ENCODE measurements around the gene PHLDA3.

The PHLDA3 gene

GRCh38 chr1:201427963-201428362 lies 41.0 kb downstream of the PHLDA3 start:
- Histone ChIP-seq H3K4me3 (ENCODE audit: low read length) (no peak overlapping the region), H3K4me1 (ENCODE audit: control insufficient read depth, insufficient read depth, low read length) (no peaks in the 10 kb centered on the region), H3K9ac (ENCODE audit: low read length) (no peak overlapping the region), H3K36me3 (ENCODE audit: control insufficient read depth, insufficient read depth, low read length) (no peaks in the 10 kb centered on the region), H3K27me3 (ENCODE audit: control insufficient read depth, insufficient read depth, low read length) (no peaks in the 10 kb centered on the region), H3K9me3 (ENCODE audit: control insufficient read depth, low read length) (no peaks in the 10 kb centered on the region)

GRCh38 chr1:201426479-201427310 lies 42.3 kb downstream of the PHLDA3 start:
- H3K9me3 ChIP-seq (ENCODE audit: control insufficient read depth, low read length): no peaks in the 10 kb centered on the region
- H3K27me3 ChIP-seq (ENCODE audit: control insufficient read depth, insufficient read depth, low read length): no peaks in the 10 kb centered on the region
- no peak overlapping the region for H3K4me3 ChIP-seq (ENCODE audit: low read length)
- no peaks in the 10 kb centered on the region for H3K4me1 ChIP-seq (ENCODE audit: control insufficient read depth, insufficient read depth, low read length)
- no peak overlapping the region for H3K9ac ChIP-seq (ENCODE audit: low read length)
- no peaks in the 10 kb centered on the region for H3K36me3 ChIP-seq (ENCODE audit: control insufficient read depth, insufficient read depth, low read length)

GRCh38 chr1:201424146-201424545 lies 44.8 kb downstream of the PHLDA3 start:
- Histone ChIP-seq H3K9me3 (ENCODE audit: control insufficient read depth, low read length) (no peaks in the 10 kb centered on the region), H3K9ac (ENCODE audit: low read length) (no peak overlapping the region), H3K36me3 (ENCODE audit: control insufficient read depth, insufficient read depth, low read length) (no peaks in the 10 kb centered on the region), H3K4me1 (ENCODE audit: control insufficient read depth, insufficient read depth, low read length) (no peaks in the 10 kb centered on the region), H3K4me3 (ENCODE audit: low read length) (no peak overlapping the region), H3K27me3 (ENCODE audit: control insufficient read depth, insufficient read depth, low read length) (no peaks in the 10 kb centered on the region)

- Histone ChIP-seq H3K4me3 (ENCODE audit: low read length) (no peak overlapping the region), H3K4me1 (ENCODE audit: control insufficient read depth, insufficient read depth, low read length) (no peaks in the 10 kb centered on the region), H3K9me3 (ENCODE audit: control insufficient read depth, low read length) (no peaks in the 10 kb centered on the region), H3K36me3 (ENCODE audit: control insufficient read depth, insufficient read depth, low read length) (no peaks in the 10 kb centered on the region), H3K9ac (ENCODE audit: low read length) (no peak overlapping the region), H3K27me3 (ENCODE audit: control insufficient read depth, insufficient read depth, low read length) (no peaks in the 10 kb centered on the region)
Observed at GRCh38 chr1:201423655-201424054, 45.3 kb downstream of the PHLDA3 start.

GRCh38 chr1:201422436-201423030 lies 46.5 kb downstream of the PHLDA3 start:
- H3K27me3 ChIP-seq (ENCODE audit: control insufficient read depth, insufficient read depth, low read length): no peaks in the 10 kb centered on the region
- no peak overlapping the region for H3K4me3 ChIP-seq (ENCODE audit: low read length)
- no peak overlapping the region for H3K9ac ChIP-seq (ENCODE audit: low read length)
- no peaks in the 10 kb centered on the region for H3K9me3 ChIP-seq (ENCODE audit: control insufficient read depth, low read length)
- H3K4me1 ChIP-seq (ENCODE audit: control insufficient read depth, insufficient read depth, low read length): no peaks in the 10 kb centered on the region
- H3K36me3 ChIP-seq (ENCODE audit: control insufficient read depth, insufficient read depth, low read length): no peaks in the 10 kb centered on the region

- Histone ChIP-seq H3K36me3 (ENCODE audit: control insufficient read depth, insufficient read depth, low read length) (no peaks in the 10 kb centered on the region), H3K4me1 (ENCODE audit: control insufficient read depth, insufficient read depth, low read length) (no peaks in the 10 kb centered on the region), H3K9ac (ENCODE audit: low read length) (no peak overlapping the region), H3K27me3 (ENCODE audit: control insufficient read depth, insufficient read depth, low read length) (no peaks in the 10 kb centered on the region), H3K9me3 (ENCODE audit: control insufficient read depth, low read length) (no peaks in the 10 kb centered on the region), H3K4me3 (ENCODE audit: low read length) (no peak overlapping the region)
Observed at GRCh38 chr1:201422026-201422425, 47.0 kb downstream of the PHLDA3 start.

GRCh38 chr1:201421041-201421440 lies 47.9 kb downstream of the PHLDA3 start:
- no peaks in the 10 kb centered on the region for H3K9me3 ChIP-seq (ENCODE audit: control insufficient read depth, low read length)
- H3K4me1 ChIP-seq (ENCODE audit: control insufficient read depth, insufficient read depth, low read length): no peaks in the 10 kb centered on the region
- H3K9ac ChIP-seq (ENCODE audit: low read length): no peak overlapping the region
- H3K36me3 ChIP-seq (ENCODE audit: control insufficient read depth, insufficient read depth, low read length): no peaks in the 10 kb centered on the region
- H3K4me3 ChIP-seq (ENCODE audit: low read length): no peak overlapping the region
- H3K27me3 ChIP-seq (ENCODE audit: control insufficient read depth, insufficient read depth, low read length): no peaks in the 10 kb centered on the region

- H3K9me3 ChIP-seq (ENCODE audit: control insufficient read depth, low read length): no peaks in the 10 kb centered on the region
- no peak overlapping the region for H3K9ac ChIP-seq (ENCODE audit: low read length)
- no peak overlapping the region for H3K4me3 ChIP-seq (ENCODE audit: low read length)
- H3K36me3 ChIP-seq (ENCODE audit: control insufficient read depth, insufficient read depth, low read length): no peaks in the 10 kb centered on the region
- H3K4me1 ChIP-seq (ENCODE audit: control insufficient read depth, insufficient read depth, low read length): no peaks in the 10 kb centered on the region
- no peaks in the 10 kb centered on the region for H3K27me3 ChIP-seq (ENCODE audit: control insufficient read depth, insufficient read depth, low read length)
Observed at GRCh38 chr1:201420608-201421002, 48.4 kb downstream of the PHLDA3 start.

- Histone ChIP-seq H3K4me1 (ENCODE audit: control insufficient read depth, insufficient read depth, low read length) (no peaks in the 10 kb centered on the region), H3K27me3 (ENCODE audit: control insufficient read depth, insufficient read depth, low read length) (no peaks in the 10 kb centered on the region), H3K9ac (ENCODE audit: low read length) (no peak overlapping the region), H3K9me3 (ENCODE audit: control insufficient read depth, low read length) (no peaks in the 10 kb centered on the region), H3K36me3 (ENCODE audit: control insufficient read depth, insufficient read depth, low read length) (no peaks in the 10 kb centered on the region), H3K4me3 (ENCODE audit: low read length) (no peak overlapping the region)
Observed at GRCh38 chr1:201419746-201420607, 49.0 kb downstream of the PHLDA3 start.

- Histone ChIP-seq H3K27me3 (ENCODE audit: control insufficient read depth, insufficient read depth, low read length) (no peaks in the 10 kb centered on the region), H3K36me3 (ENCODE audit: control insufficient read depth, insufficient read depth, low read length) (no peaks in the 10 kb centered on the region), H3K4me3 (ENCODE audit: low read length) (no peak overlapping the region), H3K9ac (ENCODE audit: low read length) (no peak overlapping the region), H3K9me3 (ENCODE audit: control insufficient read depth, low read length) (no peaks in the 10 kb centered on the region), H3K4me1 (ENCODE audit: control insufficient read depth, insufficient read depth, low read length) (no peaks in the 10 kb centered on the region)
Observed at GRCh38 chr1:201419256-201419655, 49.7 kb downstream of the PHLDA3 start.

GRCh38 chr1:201418461-201418860 lies 50.5 kb downstream of the PHLDA3 start:
- no peaks in the 10 kb centered on the region for H3K4me1 ChIP-seq (ENCODE audit: control insufficient read depth, insufficient read depth, low read length)
- H3K27me3 ChIP-seq (ENCODE audit: control insufficient read depth, insufficient read depth, low read length): no peaks in the 10 kb centered on the region
- no peaks in the 10 kb centered on the region for H3K36me3 ChIP-seq (ENCODE audit: control insufficient read depth, insufficient read depth, low read length)
- no peaks in the 10 kb centered on the region for H3K9me3 ChIP-seq (ENCODE audit: control insufficient read depth, low read length)
- H3K9ac ChIP-seq (ENCODE audit: low read length): no peak overlapping the region
- H3K4me3 ChIP-seq (ENCODE audit: low read length): no peak overlapping the region
